ENCODE results near the gene TMEM161B.
"Not testable (repeated sequence)": the region's sequence is repeated elsewhere in the genome, so short reads cannot be mapped to it uniquely, and the experiment has no call there.

The TMEM161B gene

DNA sequence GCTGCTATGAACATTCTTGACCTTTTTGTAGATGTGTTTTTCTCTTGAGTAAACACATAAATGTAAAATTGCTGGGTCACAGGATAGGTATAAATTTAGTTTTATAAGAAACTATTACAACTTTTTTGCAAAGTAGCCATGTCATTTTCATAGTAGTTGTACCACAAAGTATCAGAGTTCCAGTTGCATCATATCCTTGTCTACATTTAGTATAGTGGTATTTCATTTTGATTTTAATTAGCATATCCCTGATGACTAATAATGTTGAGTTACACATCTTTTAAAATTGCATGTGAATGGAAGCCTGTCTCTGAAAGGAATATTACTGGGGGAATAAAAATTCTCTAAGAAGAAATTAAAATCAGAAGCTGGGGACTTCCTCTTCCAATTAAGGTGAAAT lies 85.4 kb downstream of the TMEM161B start:
- DNase-seq (ENCODE audit: low read depth in 2 of 2), result no peak

DNA sequence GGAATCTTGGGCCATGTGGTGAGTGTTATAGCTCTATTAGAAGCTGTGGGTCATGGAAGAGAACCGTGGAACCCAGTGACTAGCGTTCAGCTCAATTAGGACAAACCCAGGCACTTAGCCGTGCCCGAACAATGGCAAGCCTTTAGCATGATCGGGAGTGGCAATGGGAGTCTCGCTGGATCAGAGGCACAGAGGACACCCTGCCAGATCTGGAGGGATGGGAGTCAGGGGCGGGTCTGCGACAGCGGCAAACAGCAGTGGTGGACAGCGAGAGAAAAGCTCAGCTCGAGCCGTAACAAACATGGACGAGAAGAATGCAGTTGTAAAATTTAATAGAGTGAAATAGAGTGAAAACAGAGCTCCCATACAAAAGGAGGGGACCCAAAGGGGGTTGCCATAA lies 91.2 kb downstream of the TMEM161B start:
- not testable (repeated sequence) for DNase-seq (ENCODE audit: low read depth in 2 of 2)

DNA sequence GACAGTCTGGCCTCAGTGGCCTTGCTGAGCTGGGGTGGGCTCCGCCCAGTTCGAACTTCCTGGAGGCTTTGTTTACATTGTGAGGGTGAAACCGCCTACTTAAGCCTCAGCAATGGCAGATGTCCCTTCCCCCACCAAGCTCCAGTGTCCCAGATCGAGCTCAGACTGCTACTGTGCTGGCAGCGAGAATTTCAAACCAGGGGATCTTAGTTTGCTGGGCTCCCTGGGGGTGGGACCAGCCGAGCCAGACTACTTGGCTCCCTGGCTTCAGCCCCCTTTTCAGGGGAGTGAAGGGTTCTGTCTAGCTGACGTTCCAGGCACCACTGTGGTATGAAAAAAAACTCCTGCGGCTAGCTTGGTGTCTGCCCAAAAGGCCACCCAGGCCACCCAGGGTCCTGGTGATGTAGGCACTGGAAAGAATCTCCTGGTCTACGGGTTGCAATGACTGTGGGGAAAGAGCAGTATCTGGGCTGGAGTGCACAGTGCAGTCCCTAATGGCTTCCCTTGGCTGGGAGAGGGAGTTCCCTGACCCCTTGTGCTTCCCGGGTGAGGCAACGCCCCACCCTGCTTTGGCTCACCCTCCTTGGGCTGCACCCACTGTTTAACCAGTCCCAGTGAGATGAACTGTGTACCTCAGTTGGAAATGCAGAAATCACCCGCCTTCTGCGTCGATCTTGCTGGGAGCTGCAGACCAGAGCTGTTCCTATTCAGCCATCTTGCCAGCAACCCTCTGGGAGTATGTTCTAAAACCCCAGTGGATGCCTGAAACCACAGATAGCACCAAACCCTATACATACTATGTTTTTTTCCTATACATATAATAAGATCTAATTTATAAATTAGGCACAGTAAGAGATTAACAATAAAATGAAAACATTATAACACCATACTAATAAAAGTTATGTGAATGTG lies 95.5 kb downstream of the TMEM161B start:
- no peak for DNase-seq (ENCODE audit: low read depth in 2 of 2)

- DNase-seq (ENCODE audit: low read depth in 2 of 2), result no peak
Measured at GRCh38 chr5:88159591-88159990, 109.1 kb downstream of the TMEM161B start.

GRCh38 chr5:88158056-88158455 lies 110.6 kb downstream of the TMEM161B start:
- DNase-seq (ENCODE audit: low read depth in 2 of 2), result no peak

GRCh38 chr5:88154891-88155290 lies 113.8 kb downstream of the TMEM161B start:
- no peak for DNase-seq (ENCODE audit: low read depth in 2 of 2)

DNA sequence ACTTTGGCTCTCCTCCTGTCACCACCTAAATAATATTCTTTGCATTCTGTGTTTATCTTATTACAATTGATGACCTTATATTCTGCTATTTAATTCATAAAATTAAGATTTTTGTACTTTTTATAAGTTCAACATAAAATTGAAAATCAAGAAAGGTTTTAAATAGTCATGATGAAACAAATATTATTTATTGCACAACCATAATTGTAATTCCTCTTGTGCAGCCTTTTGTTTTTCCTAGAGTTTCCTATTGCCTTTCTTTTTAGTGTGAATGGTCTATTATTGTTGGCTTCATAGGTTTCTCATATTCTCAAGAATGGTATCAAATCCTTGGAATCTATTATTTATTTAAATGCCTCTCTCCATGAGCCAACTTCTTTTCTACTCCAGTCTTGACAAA lies 117.9 kb downstream of the TMEM161B start:
- no peak for DNase-seq (ENCODE audit: low read depth in 2 of 2)

DNA sequence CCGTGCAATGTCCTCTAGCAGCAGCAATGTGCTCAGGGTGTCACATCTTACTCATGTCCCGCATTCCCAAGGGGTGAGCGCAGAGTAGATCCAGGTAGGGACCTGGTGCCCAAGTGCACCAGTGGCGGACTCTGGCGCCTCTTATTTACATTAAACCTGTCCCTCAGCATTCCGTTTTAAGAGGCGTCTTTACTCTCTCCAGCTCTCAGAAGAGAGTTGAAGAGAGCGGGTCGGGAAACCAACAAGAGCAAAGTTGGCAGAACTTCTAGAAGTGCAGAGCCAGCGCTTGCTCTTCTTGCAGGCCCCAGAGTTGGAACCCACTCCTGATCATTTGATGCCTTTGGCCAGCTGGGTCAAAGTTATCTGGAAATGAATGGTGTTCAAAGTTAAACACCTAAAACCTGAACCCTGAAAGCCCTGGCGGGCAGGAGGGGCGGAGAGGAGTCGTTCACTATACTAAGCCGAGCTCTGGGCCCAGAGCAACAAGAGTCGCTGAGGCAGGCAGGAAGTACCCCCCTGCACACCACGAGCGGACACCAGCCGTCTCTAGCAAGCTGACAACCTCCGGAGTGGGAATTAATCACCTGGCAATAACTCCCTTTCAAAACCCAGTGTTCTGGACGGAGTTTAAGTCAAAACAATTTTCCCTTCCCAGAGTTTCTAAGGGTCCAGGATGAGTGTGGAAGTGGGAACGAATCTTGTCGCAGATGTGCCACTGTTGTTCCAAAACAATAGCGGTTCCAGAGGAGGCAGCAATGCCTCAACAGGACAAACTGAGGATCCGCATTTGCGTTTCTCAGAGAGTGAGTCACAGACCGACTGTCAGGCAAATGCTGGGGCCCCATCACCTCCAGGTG lies 122.8 kb downstream of the TMEM161B start:
- no peak for DNase-seq (ENCODE audit: low read depth in 2 of 2)

DNA sequence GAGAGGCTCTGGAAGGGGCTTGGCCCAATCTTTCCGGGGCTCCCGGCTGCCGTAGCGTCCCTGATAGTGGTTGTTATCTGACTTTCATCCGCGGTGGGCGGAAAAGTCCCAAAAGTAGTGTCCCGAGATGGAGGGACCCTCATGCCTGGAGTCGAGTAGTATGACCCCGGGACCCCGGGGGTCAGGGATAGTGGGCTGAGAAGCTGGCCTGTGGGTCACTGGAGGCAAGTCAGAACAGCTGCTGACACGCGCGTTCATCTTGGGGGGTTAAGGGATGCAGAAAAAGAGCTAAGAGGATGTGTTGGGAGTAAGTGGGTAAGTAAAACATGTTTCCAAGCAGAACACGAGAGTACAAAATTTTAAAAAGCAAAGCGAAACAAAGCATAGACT lies 123.4 kb downstream of the TMEM161B start:
- no peak for DNase-seq (ENCODE audit: low read depth in 2 of 2)
